Astrocyte of the spinal cord (primary cell): ENCODE data around the gene MICOS13.

Experiments used
- DNase-seq: peaks from one replicate; pipeline ENCODE4 v3.0.0; 2011; ENCODE audit warnings: low read depth, low spot score
- H3K4me3 ChIP-seq: 2 replicates; pipeline ENCODE4 v1.5.1; 2011; ENCODE audit warnings: low read depth, mild to moderate bottlenecking, low read length, moderate library complexity
- CTCF ChIP-seq: IDR thresholded peaks from 2 replicates; pipeline ENCODE4 v1.5.1; 2012; ENCODE audit warnings: low read depth, mild to moderate bottlenecking, low read length, inconsistent platforms
- in situ Hi-C: cut with HindIII; loops from 2 replicates; pipeline ENCODE4 v1.10.0; 2017; ENCODE audit warnings: low sequenced_read_pairs

Gene MICOS13

DNA sequence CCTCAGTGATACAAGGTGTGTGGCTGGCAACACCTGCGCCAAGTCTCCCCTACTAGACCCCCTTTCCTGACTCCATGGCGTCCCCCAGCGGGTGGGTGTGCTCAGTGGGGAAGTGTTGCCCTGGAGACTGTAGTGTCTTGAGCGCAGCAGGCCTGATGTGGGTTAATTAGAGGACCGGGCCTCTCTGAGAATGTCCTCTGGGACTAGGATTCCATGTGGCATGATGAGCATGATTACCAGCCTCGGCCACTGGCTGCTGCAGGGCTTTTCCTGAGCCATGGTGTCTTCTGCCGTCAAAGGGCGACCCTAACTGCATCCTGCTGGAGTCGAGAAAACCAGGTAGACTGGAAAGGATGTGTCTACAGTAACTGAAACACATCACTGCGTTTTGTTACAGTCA is 28.1 kb downstream of the MICOS13 start:
- no peak overlapping the region for H3K4me3 ChIP-seq
- no peak for DNase-seq
- in situ Hi-C loops = no loop called here
- TF ChIP-seq CTCF = no peak

DNA sequence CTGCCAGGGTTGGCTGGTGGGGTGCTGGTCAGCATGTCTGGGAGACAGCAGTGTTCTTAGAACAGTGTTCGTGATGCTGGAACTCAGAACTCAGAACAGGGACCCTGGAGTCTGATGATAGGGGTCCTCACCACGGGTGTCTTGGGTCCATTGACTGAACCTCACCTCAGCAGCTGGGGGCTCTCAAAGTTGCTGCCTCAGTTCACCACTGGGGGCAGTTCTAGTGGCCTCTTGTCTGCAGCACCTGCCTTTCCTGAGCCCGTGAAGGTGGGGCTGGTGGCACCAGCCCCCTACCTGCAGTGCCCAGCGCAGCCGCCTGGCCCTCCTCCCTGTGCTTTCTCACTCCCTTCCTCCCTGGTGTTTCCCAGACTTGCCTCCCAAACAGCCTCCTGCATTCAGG is 29.0 kb downstream of the MICOS13 start:
- TF ChIP-seq CTCF = no peak
- in situ Hi-C loops = no loop called here
- no peak for DNase-seq
- no peak overlapping the region for H3K4me3 ChIP-seq

DNA sequence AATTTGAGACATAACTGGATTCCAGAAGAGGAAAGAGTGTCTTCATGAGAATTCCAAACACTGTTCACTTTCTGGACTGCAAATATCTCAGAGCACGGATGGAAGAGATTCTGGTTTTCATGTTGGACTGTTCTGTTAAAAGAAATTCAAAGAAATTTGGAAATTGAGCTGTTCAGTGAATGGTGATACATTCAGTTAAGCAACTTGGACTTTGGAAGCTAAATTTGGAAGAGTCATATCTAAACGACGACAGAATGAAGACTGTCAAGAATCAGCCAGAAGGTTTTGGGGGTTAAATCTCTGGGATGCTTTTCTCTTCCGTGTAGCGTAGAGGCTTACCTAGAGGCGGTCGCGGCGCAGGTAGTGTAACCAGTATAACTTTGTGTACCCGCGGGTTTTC is 31.9 kb downstream of the MICOS13 start:
- no peak for DNase-seq
- no peak overlapping the region for H3K4me3 ChIP-seq
- in situ Hi-C loops = no loop called here
- no peak for TF ChIP-seq CTCF

DNA sequence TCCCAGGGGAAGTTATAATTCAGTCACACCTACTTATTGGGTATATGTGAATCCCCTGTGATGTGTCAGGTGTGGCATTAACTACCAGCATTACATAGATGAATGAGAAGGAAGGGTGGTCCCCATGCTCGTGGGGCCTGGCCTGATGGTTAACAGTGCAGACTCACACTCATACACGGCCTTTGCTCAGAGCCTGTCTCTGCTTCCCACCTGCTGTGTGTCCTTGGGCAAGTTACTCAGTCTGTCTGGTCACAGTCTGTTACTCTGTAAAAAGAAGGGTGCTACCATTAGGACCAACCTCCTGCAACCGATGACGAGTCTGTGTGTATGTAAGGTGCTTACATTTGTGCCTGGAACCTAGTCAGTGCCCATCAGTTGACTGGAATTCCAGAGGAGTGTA is 33.6 kb downstream of the MICOS13 start:
- H3K4me3 ChIP-seq = no peak overlapping the region
- DNase-seq = no peak
- in situ Hi-C loops = no loop called here
- TF ChIP-seq CTCF = no peak

DNA sequence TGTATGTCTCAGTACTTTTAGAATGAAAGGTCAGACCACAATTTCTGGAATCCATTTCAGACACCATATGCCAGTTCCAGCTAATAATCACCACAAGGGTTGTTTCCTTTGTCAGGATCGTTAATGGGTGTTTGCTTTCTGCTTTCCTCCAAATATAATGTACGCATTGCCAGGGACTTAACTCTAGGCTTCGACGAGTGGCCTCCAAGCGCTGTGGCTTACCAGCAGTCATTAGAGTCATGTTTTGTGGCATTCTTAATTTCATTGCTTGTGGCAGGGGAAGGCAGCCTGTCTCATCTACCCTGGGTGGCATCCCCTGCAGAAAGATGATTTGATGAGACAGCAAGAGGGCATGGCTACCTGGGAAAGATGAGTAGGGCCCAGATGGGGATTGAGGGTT is 34.9 kb downstream of the MICOS13 start:
- in situ Hi-C loops = no loop called here
- no peak overlapping the region for H3K4me3 ChIP-seq
- TF ChIP-seq CTCF = no peak
- no peak for DNase-seq

DNA sequence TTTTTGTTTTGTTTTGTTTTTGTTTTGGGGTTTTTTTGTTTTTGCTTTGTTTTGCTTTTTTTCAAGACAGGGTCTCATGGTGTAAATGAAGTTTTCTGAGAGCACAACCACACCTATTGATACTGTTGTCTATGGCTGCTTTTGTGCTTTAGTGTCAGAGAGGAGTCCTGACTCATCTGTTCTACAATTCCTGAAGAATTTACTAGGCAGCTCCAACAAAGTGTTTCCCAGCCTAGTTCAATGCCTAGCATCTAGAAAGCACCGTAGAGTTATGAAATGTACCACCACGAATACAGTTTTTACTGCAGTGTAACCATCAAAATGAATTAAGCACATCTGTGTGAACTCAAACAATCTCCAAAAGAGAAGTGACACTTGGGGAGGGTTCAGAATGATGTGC is 36.3 kb downstream of the MICOS13 start:
- in situ Hi-C loops = no loop called here
- no peak for DNase-seq

More for the DNA sequence above, 36.3 kb downstream of the MICOS13 start:
- no peak overlapping the region for H3K4me3 ChIP-seq
- TF ChIP-seq CTCF = no peak
